Calu3 (cell line): ENCODE measurements around the gene PHYHIPL. TPM values are rescaled to one million over a fixed set of nuclear protein-coding genes. Genes with fewer than 3 reads are reported as not detected.

ENCODE experiments used
- BruUV-seq: library from RNA; stranded (reverse); fragments of 400-500 nt; replicated peaks from 2 replicates; lab custom pipeline; 2021; lab: Mats Ljungman, UMichigan
- CTCF ChIA-PET: fragments of 300-600 bp; sonication (Branson Sonifier 250); formaldehyde crosslinking; loops from one replicate; lab custom pipeline; 2022; ENCODE audit warnings: antibody characterized with exemption; lab: Charles Lee
- DNase-seq: peaks from one replicate; pipeline ENCODE4 v3.0.0; 2022
- H3K27ac Mint-ChIP-seq: one replicate; pipeline ENCODE4 v1.8.0; 2022; ENCODE audit warnings: mixed read lengths; ENCODE audit not compliant: unreplicated experiment
- H3K27me3 Mint-ChIP-seq: one replicate; pipeline ENCODE4 v1.8.0; 2022; ENCODE audit warnings: mixed read lengths; ENCODE audit not compliant: unreplicated experiment
- H3K36me3 Mint-ChIP-seq: one replicate; pipeline ENCODE4 v1.8.0; 2022; ENCODE audit warnings: mild to moderate bottlenecking, moderate library complexity, mixed read lengths; ENCODE audit not compliant: insufficient read depth, unreplicated experiment
- H3K4me1 Mint-ChIP-seq: one replicate; pipeline ENCODE4 v1.8.0; 2022; ENCODE audit warnings: mild to moderate bottlenecking, low read depth, mixed read lengths; ENCODE audit not compliant: unreplicated experiment
- H3K4me3 Mint-ChIP-seq: one replicate; pipeline ENCODE4 v1.8.0; 2022; ENCODE audit warnings: mild to moderate bottlenecking, low read depth, moderate library complexity, mixed read lengths; ENCODE audit not compliant: unreplicated experiment
- H3K9me3 Mint-ChIP-seq: one replicate; pipeline ENCODE4 v1.8.0; 2022; ENCODE audit warnings: low read depth, mixed read lengths; ENCODE audit not compliant: unreplicated experiment
- CTCF ChIP-seq: fragments of 200-600 bp; IDR thresholded peaks from one replicate; pipeline ENCODE4 v1.8.0; 2022; ENCODE audit warnings: antibody characterized with exemption; ENCODE audit not compliant: unreplicated experiment
- intact Hi-C: fragments of 100-400 bp; cut with micrococcal nuclease; formaldehyde crosslinking; loops from one replicate; pipeline ENCODE4 v1.10.0; 2022; ENCODE audit not compliant: unreplicated experiment
- total RNA-seq: library from RNA; stranded (reverse); gene quantifications from 2 replicates; pipeline ENCODE4 v1.2.3, GENCODE V29; 2022

Gene PHYHIPL
- total RNA-seq, 1 experiment from 2014 or later: not detected

DNA sequence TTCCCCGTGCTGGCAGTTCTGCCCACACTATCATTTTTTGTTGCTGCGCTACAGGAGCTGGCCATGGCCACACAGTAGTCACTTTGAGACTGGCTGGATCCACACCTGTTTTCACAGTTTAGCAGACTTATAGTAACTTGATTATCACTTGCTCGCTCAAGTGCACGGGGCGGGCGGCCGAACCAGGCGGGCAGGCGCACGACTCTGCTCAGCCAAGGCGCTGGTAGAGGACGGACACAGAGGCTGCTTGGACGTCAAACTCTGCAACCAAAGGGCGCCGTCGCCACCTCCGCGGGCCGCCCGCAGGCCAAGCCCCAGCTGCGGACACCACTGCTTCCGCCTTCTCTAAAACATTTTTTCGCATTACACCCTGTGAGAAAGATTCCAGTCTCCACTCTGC, 38.4 kb upstream of the PHYHIPL start:
- CTCF ChIA-PET: no interaction called here
- Mint-ChIP-seq H3K9me3 (no peaks in the 10 kb centered on the region), H3K36me3 (no peaks in the 10 kb centered on the region), H3K4me1 (no peaks in the 10 kb centered on the region), H3K27me3 (peaks cover 14% of the 10 kb centered on the region), H3K4me3 (no peak overlapping the region), H3K27ac (no peak overlapping the region)
- BruUV-seq: no TSS peak
- no peak for DNase-seq
- intact Hi-C loops: no loop called here
- no peak for TF ChIP-seq CTCF

DNA sequence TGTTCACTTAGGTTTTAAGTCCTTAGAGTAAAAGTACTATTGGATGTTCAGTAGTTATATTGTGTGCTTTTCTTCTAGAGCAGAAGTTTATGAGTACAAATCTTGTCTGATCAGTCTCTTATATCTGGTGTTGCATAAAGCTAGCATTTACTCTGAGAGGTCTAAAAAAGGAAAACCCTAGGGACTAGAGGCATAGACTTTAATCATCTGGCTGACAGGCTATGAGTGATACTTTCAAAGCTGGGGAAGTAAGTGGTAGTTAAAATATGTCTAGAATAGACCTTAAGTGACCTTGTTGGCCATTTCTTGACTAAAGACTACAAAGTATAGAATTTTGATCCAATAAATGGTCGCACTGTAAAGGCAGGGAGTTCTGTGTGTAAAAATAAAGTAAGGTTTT, 32.9 kb upstream of the PHYHIPL start:
- Mint-ChIP-seq H3K9me3 (no peaks in the 10 kb centered on the region), H3K27me3 (peaks cover 37% of the 10 kb centered on the region), H3K36me3 (no peaks in the 10 kb centered on the region), H3K4me1 (no peaks in the 10 kb centered on the region), H3K4me3 (no peak overlapping the region), H3K27ac (no peak overlapping the region)
- TF ChIP-seq CTCF: no peak
- no TSS peak for BruUV-seq
- no peak for DNase-seq
- CTCF ChIA-PET: no interaction called here
- intact Hi-C loops: no loop called here

GRCh38 chr10:59148701-59149100, 27.7 kb upstream of the PHYHIPL start:
- DNase-seq: no peak
- Mint-ChIP-seq H3K4me3 (no peak overlapping the region), H3K27ac (no peak overlapping the region), H3K27me3 (peaks cover 47% of the 10 kb centered on the region), H3K36me3 (no peaks in the 10 kb centered on the region), H3K9me3 (no peaks in the 10 kb centered on the region), H3K4me1 (no peaks in the 10 kb centered on the region)
- no peak for TF ChIP-seq CTCF
- CTCF ChIA-PET: no interaction called here
- intact Hi-C loops: no loop called here
- BruUV-seq: no TSS peak

DNA sequence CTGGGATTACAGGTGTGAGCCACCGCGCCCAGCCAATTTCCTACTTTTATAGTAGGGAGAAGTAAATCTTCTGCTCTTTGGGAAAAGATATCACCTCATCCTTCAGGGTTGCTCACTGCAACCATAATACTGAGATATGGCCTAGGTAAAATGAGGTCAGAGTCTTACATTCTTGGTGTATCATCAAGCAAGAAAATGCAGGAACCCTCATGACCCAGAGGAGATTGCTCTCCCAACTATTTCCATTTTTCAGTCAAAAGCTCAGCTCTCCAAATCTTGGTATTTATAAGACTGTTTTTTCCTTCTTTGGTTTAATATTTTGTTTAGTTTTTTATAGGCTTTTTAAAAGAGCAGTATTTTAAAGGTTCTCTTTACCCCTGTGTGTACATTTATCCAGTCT, 20.9 kb upstream of the PHYHIPL start:
- intact Hi-C loops: no loop called here
- Mint-ChIP-seq H3K27me3 (peaks cover 35% of the 10 kb centered on the region), H3K27ac (no peak overlapping the region), H3K9me3 (no peaks in the 10 kb centered on the region), H3K4me1 (no peaks in the 10 kb centered on the region), H3K4me3 (no peak overlapping the region), H3K36me3 (no peaks in the 10 kb centered on the region)
- no peak for TF ChIP-seq CTCF
- no peak for DNase-seq
- no TSS peak for BruUV-seq
- CTCF ChIA-PET: no interaction called here
